ENCODE measurements around the gene PDF. TPM values are rescaled to one million over a fixed set of nuclear protein-coding genes. Genes with fewer than 3 reads are reported as not detected.

PDF gene
- total RNA-seq, 1 donor from 2014 or later: 13.0 TPM

DNA sequence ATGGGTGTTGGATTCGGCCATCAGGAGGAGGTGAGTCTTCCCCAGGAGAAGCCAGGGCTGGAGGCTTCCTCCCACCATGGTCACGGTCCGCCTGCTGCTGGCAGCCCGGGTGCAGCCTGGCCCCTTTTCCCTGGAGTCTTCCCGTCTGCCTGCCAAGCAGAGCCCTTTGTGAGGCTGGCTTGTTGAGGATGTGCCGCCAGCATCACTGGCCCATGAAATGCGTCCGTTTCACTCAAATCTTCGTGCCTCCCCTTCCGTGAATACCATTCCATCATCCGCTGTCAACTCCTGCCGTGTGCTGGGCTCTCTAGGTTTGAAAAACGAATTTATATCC lies 9.7 kb downstream of the PDF start:
- peak overlapping the region; percentile 65 for H3K27ac Mint-ChIP-seq
- TF ChIP-seq, protein P1, sequence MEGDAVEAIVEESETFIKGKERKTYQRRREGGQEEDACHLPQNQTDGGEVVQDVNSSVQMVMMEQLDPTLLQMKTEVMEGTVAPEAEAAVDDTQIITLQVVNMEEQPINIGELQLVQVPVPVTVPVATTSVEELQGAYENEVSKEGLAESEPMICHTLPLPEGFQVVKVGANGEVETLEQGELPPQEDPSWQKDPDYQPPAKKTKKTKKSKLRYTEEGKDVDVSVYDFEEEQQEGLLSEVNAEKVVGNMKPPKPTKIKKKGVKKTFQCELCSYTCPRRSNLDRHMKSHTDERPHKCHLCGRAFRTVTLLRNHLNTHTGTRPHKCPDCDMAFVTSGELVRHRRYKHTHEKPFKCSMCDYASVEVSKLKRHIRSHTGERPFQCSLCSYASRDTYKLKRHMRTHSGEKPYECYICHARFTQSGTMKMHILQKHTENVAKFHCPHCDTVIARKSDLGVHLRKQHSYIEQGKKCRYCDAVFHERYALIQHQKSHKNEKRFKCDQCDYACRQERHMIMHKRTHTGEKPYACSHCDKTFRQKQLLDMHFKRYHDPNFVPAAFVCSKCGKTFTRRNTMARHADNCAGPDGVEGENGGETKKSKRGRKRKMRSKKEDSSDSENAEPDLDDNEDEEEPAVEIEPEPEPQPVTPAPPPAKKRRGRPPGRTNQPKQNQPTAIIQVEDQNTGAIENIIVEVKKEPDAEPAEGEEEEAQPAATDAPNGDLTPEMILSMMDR (IDR thresholded peaks at IDR 0.05; ENCODE audit: unreplicated experiment): no peak
- no peak for DNase-seq (ENCODE audit: low spot score, unreplicated experiment)
- no peaks in the 10 kb centered on the region for H3K27me3 Mint-ChIP-seq
- H3K9me3 Mint-ChIP-seq (ENCODE audit: low read depth): no peaks in the 10 kb centered on the region
- no peaks in the 10 kb centered on the region for H3K4me1 Mint-ChIP-seq (ENCODE audit: low read depth)
- no peak overlapping the region for H3K4me3 Mint-ChIP-seq (ENCODE audit: low read depth)
- peaks cover 23% of the 10 kb centered on the region for H3K36me3 Mint-ChIP-seq (ENCODE audit: insufficient read depth)

DNA sequence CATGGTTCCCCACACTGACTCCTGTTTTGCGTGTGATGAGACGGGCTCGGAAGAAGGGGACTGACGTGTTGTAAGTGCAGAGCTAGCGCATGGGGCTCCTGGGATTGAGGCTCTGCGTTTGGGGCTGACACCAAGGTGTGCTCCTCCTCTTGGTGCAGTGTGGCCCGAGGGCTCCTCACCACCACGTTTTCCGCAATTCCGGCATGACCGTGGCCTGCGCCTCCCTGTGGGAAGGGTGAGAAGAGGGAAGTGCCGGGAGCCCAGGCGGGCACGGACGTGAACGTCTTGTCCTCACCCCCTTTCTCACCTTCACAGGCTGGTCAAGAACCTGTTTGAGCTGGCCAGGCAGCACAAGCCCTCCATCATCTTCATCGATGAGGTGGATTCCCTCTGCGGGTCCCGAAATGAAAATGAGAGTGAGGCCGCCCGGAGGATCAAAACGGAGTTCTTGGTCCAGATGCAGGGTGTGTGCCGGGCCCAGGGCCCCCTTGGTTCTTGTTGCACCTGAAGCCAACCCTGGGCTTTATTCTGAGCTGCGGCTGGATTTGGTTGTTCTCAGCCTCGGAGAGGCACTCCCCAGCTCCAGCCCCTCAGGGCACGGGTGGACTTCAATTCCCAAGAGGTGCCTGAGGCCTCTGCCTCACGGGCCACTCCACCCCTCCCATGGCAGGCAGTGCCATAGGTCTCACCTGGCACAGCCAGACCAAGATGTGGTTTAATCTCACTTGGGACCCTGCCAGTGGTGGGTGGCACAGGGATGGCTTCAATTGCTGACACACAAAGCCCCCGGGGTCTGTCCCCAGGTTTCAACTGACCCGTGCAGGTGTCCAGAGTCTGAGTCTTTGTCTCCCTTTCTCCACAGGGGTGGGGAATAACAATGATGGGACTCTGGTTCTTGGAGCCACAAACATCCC lies 10.3 kb downstream of the PDF start:
- Mint-ChIP-seq H3K27ac (no peak overlapping the region), H3K36me3 (ENCODE audit: insufficient read depth) (peaks cover 21% of the 10 kb centered on the region)
- DNase-seq (ENCODE audit: low spot score, unreplicated experiment): no peak

DNA sequence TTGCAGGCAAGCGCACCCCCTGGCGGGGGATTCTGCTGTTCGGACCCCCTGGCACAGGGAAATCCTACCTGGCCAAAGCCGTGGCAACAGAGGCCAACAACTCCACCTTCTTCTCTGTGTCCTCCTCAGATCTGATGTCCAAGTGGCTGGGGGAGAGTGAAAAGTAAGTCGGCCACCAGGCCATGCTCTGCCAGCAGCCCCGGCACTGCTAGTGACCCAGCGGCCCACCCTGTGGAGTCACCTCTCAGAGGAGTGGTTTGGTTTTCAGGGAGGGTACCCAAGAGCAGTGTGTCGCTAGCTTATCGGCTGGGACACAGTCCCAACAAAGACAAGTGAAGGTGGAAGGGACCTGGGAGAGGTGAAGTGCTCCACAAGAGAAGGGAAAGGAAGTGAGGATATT lies 11.0 kb downstream of the PDF start:
- Mint-ChIP-seq H3K27me3 (no peaks in the 10 kb centered on the region), H3K9me3 (ENCODE audit: low read depth) (no peaks in the 10 kb centered on the region), H3K4me3 (ENCODE audit: low read depth) (no peak overlapping the region), H3K36me3 (ENCODE audit: insufficient read depth) (peaks cover 21% of the 10 kb centered on the region), H3K27ac (peak overlapping the region; percentile 7), H3K4me1 (ENCODE audit: low read depth) (no peaks in the 10 kb centered on the region)
- DNase-seq (ENCODE audit: low spot score, unreplicated experiment): no peak
- TF ChIP-seq, protein P1 (IDR thresholded peaks at IDR 0.05; ENCODE audit: unreplicated experiment): no peak

More for the DNA sequence above, 10.3 kb downstream of the PDF start:
- TF ChIP-seq, protein P1 (IDR thresholded peaks at IDR 0.05; ENCODE audit: unreplicated experiment): no peak
- no peaks in the 10 kb centered on the region for H3K4me1 Mint-ChIP-seq (ENCODE audit: low read depth)
- no peaks in the 10 kb centered on the region for H3K9me3 Mint-ChIP-seq (ENCODE audit: low read depth)
- no peaks in the 10 kb centered on the region for H3K27me3 Mint-ChIP-seq
- no peak overlapping the region for H3K4me3 Mint-ChIP-seq (ENCODE audit: low read depth)

DNA sequence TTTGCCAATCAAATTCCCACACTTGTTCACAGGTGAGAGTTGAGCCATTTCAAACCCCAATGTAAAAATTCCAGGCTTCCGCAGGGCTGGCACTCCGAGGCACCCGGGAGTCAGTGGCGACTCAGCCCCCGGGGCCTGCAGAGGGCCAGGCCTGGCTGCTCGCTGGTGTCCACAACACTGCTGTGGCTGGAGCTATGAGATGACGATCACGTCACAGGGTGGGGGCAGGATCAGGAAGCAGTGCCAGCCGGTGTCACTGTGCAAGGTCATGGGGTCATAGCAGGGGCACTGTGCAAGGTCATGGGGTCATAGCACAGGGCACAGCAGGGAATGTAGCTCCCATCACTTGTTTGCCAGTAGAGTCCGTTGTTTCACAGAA lies 11.5 kb downstream of the PDF start:
- DNase-seq (ENCODE audit: low spot score, unreplicated experiment): no peak
- Mint-ChIP-seq H3K9me3 (ENCODE audit: low read depth) (no peaks in the 10 kb centered on the region), H3K27ac (no peak overlapping the region), H3K4me3 (ENCODE audit: low read depth) (no peak overlapping the region), H3K36me3 (ENCODE audit: insufficient read depth) (peaks cover 21% of the 10 kb centered on the region), H3K4me1 (ENCODE audit: low read depth) (no peaks in the 10 kb centered on the region), H3K27me3 (no peaks in the 10 kb centered on the region)
- TF ChIP-seq, protein P1 (IDR thresholded peaks at IDR 0.05; ENCODE audit: unreplicated experiment): no peak

DNA sequence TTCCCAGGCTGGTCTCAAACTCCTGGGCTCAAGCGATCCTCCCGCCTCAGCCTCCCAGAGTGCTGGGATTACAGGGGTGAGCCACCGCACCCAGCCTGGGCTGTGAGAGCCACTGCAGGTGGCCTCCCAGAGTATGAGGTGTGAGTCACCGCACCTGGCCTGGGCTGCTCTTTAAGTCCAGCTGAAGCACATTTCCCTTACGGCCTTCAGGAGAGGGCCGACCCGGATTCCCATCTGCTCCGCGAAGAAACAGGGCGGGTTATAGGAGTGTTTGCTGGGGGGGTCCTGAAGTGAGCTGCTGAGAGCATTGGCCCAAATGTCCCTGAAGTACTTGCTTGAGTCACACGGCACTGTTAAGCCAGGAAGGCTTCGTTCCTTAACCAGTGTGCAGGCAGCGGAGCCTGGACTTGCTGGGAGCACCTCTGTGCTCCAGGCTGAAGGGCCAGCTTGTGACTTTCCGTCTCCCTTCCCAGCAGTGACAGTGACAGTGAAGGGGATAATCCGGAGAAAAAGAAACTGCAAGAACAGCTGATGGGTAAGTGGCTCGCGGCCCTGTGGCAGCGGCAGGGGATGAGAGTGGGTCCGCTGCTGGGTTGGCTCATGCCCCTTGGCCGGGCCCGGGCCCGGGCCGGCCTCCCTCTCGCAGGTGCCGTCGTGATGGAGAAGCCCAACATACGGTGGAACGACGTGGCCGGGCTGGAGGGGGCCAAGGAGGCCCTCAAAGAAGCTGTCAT lies 12.0 kb downstream of the PDF start:
- DNase-seq (ENCODE audit: low spot score, unreplicated experiment): no peak
- Mint-ChIP-seq H3K27ac (no peak overlapping the region), H3K4me1 (ENCODE audit: low read depth) (no peaks in the 10 kb centered on the region), H3K27me3 (no peaks in the 10 kb centered on the region), H3K4me3 (ENCODE audit: low read depth) (no peak overlapping the region), H3K36me3 (ENCODE audit: insufficient read depth) (peaks cover 21% of the 10 kb centered on the region), H3K9me3 (ENCODE audit: low read depth) (no peaks in the 10 kb centered on the region)
- TF ChIP-seq, protein P1 (IDR thresholded peaks at IDR 0.05; ENCODE audit: unreplicated experiment): no peak
